ENCODE data around the gene LTBP2.

The LTBP2 gene

DNA sequence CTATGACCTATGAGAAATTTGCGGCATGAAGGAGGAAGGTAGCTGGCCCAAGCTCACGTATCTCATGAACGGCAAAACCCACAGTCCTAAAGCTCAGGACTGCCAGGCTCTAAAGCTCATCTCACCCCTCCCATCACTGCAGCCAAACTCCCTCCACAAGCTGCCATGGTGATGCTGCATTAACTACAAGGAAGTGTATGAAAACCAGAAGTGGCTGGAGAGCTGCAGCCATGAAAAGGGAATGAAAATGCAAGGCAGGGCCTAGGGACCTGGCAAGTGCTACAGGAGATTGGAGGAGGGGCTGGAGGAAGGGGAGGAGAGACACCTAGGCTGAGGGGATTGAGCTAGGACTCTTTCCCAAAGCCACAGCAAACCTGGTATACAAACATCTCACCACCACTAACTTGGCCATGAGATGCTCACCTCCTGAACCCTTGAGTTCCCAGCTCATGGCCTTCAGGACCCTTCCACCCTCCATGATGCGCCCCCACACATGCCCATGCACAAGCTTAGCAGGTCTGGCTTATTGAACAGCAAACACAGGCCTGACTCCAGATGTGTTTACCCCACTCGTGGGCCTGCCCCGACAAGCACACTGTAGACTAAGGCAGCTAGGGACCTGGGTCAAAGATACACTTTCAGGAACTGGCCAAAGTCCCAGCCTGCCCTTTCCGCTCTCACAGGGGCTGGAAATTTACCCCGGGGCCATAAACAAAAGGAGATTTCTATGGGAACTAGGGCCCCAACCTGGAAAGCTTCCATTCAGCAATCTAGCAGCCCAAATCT, 42.0 kb downstream of the LTBP2 start:
- no peak for DNase-seq

DNA sequence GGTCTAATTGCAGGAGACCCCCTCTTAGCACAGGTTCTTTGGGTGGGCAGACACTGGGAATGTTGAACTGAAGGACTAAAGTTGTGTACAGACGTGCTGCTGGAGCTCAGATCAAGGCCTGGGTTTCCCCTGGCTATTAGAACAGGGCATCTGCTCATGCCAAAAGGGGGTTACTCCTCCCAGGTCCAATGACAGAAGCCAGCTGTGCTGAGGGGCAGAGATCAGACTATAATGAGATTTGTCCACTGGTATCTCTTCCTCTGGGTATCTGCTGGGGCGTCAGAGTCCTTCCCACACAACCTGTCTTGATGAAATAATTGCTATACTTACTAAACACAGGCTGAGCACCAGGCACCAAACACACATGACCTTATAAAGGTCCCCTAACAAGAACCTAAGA, 42.6 kb downstream of the LTBP2 start:
- DNase-seq, result no peak

DNA sequence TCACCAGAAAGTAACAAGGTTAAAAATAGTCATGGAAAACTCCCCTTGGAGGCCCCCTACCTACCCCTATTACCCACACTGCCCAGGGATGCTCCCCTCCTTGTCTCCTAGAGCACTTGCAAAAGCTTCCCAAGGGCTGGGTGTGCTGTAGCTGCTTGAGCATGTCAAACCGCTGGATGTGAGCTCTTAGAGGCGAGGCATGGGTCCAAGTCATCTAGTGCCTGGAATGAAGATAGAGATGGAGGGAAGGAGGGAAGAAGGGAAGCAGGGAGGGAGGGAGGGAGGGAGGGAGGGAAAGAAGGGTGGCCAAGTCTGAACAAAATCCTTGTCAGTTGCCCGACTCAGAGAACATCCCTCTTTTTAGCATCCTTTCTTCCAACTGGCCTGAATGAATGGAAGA, 43.1 kb downstream of the LTBP2 start:
- DNase-seq, result no peak

DNA sequence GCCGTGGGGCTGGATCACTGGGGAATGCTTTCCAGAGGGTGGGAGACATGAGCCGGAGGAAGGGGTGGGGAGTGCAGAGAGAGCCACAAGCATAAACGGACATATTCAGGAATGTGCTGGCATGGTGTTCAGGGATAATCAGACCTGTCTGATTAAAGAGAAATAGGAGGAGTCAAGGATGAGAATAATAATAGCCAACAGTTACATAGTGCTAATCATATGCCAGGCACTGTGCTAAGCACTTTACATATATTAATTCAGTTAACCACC, 43.7 kb downstream of the LTBP2 start:
- DNase-seq, result no peak

DNA sequence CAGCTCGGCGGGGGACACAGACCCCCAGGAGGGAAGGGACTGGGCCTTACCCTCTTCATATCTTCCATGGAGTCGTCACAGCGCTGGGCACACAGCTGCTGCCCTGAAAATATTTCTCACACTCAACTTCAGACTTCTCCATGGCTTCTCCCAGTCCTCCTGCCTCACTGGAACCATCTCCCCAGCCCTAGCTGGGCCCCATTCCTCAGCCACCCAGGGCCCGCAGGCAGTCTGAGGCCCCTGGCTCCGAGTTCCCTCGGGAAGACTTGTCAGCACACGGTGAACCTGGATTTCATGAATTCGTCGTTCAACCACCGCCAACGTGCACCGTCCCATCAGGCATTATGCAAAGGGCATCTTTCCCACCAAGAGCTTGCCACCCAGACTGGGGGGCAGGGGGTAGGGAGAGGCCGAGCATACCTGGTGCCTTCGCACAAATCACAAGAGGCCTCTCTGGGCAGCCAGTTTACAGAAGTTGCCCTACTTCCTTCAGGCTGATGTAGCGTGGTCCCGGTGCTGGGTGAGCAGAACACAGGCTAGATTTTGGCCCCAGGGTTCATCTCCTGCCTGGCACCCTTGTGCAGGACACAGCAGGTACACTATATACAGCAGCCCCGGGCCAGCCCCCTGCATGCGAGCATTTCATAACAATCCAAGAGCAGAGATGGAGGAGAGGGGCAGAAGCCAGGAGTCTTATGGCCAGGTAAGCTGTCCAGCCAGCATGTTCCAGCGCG, 44.2 kb downstream of the LTBP2 start:
- no peak for DNase-seq

DNA sequence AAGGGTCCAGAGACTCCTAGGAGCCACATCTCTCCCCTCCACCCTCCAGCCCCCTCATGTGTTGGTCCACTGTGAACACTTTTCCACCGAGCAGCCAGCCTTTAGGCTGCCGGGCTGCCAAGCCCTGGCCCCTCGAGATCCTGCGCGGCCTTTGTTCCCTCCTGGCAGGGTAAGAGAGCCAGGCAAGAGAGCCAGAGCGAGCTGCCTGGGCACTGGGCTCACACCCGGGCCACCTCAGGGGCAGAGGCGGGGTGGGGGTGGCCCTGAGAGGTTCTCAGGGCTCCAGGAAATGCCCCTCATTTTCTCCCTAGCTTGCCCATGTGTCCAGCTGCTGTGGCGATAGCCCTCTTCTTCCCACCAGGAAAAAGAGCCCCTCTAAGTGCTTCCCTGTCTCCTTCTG, 44.8 kb downstream of the LTBP2 start:
- DNase-seq, result no peak

DNA sequence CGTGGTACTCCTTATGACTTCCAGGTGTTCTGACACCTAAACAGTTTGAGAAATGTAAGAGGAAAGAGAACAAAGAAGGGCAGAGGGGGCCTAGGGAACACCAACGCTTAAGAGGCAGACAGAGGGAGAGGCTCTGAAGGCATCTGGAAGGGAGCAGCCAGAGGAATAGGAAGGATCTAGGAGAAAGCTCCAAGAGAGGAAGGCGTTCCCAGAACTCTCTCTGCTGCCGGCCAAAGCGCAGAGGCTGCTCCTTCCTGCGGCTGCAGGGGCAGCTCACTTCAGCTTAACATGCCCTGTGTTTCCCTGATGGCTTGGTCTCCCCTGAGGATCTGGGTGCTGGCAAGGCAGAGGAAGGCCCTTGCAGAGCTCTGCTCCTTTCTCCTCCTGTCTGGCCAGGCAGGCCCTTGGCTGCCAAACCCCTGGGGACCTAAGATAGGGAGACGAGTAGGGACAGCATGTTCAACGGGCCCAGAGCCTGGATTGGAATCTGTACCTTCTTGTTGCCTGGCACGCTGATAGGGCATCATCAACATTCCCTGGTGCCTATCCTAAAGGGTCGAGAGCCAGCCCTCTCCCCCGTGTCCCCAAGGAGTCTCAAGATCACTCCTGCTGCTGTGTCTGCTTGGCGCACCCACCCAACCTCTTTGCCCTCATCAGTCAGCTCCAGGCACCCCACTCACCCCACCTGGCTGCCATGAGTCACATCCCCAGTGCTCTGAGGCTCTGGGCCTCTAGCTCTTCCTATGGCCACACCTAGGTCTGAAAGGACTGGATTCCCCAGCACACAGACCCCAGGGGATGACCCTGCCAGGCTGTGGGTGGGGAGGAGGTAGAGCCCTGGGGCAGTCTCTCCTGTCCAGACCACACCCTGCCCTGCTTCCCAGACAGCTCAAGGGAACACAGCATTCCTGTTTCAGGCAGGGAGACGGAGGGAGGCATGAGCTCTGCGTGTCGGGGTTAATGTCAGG, 45.6 kb downstream of the LTBP2 start:
- no peak for DNase-seq

DNA sequence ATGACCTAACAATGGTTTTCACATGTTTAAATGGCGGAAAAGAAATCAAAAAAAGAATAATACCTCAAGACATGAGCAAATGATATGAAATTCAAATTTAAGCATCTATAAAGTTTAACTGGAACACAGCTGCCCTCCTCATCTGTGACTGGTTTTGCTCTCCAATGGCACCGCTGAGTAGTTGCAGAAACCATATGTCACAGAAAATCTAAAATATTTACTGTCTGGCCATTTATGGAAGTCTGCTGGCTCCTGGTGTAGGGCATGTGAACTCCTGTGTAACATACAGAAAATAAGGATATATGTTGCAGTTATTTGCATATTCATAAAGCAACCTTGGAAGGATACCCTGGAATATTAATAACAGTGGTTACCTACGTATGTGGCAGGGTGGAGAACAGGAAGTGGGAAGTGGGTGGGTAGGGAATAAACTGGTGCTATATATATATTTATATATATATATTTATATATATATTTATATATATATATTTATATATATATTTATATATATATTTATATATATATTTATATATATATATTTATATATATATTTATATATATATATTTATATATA, 48.4 kb downstream of the LTBP2 start:
- no peak for DNase-seq

DNA sequence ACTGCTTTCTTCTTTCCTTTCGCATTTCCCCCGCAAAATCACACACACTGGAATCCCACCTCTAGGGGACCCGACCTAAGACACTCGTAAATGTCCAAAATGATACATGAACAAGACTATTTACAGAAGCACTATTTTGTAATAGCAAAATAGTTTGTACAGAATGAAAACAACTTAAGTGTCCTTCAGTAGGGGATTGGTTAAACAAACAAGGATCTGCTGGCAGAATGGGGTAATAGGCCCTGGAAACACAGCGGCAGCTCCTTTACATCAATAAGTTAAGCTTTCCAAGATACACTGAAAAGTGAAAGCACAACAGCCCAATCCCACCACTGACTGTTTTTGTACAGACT, 48.8 kb downstream of the LTBP2 start:
- DNase-seq, result no peak

DNA sequence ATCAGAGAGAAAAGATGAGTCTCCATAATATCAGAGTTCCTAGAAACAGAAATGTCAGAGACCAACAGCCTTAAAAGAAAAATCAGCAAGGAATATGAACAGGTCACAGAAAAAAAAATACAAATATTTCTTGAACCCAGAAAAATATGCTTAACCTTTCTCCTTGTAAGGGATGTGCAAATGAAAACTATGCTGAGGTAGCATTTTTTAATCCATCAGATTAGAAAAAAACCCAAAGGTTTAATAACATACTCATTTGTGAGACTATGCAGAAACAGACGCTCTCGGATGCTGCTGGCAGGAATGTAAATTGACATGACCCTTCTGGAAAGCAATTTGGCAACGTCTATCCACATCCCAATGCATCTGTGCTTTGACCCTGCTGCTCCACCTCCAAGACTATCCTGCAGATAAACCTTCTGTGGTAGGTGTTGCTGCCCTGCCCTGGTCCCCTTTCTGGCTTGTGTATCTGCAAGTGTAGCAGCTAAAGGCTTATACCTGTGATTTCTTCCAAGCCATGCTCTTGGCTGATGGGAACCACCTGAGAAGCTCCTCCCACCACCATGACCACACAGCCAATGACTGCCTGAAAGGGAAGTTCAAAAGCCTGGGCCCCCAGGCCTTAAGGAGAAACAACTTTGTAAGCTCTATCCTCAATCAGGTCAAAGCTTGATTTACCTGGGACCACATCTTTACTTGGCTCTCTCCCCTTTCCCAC, 49.4 kb downstream of the LTBP2 start:
- no peak for DNase-seq

DNA sequence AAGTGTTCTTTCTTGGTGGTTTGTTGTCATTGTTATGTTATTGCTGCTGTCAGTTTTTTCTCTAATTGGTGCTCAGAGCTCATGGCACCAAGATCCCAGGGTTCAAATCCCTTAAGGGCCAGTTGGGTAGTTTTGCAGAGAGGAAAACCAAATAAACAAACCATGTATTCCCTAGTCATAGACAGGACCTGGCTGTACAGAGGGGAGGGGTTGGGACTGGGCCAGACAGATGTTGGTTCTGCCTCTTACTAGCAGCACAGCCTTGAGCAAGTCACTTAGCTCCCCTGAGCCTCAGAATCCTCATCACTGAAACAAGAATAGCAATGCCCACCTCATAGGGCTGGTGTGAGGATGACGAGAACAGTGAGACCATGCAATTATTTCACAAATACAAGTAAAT, 53.4 kb downstream of the LTBP2 start:
- DNase-seq, result no peak

DNA sequence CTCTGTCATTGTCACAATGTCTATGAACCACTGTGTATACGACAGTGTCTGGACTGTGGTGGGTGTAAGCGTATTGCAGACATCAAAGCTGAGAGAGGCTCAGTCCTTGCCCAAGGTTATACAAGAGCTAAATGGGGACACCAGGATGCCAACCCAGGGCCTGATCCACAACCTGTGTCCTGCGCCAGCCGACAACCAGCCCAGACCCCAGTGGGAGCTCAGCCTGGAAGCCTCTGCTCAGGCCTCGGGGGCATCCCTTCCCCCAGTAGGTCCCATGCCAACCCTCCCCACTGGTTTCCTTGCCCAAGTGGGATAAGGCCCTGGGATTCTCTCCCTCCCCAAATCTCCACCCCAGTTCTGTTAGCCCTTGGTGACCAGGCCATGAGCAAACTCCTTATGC, 54.3 kb downstream of the LTBP2 start:
- DNase-seq, result no peak

DNA sequence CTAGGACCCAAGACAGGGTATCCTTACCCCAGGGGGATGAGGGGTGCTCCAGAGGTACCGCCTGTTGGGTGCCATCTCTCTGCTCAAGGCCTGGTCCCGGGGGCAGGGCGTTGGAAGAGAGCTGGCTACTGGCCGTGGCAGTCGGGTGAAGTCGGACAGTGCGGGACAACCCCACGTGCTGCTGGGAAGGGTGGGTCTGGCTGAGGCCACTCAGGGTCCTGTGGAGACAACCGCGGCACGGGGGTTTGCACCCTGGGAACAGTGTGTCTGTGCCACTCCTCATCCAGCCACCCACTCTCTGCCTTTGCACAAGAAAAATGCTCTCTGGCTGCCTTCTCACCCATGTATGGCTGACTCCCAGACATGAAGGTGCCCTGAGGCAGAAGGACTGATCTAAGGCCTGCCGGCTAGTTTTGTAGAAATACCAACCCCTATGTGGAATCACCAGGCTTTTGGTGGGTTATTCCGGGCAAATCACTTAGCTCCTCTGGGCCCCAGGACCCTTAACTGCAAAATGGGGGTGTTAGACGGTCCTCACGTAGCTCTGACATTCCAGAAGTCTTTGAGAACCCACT, 56.5 kb downstream of the LTBP2 start:
- DNase-seq, result no peak

DNA sequence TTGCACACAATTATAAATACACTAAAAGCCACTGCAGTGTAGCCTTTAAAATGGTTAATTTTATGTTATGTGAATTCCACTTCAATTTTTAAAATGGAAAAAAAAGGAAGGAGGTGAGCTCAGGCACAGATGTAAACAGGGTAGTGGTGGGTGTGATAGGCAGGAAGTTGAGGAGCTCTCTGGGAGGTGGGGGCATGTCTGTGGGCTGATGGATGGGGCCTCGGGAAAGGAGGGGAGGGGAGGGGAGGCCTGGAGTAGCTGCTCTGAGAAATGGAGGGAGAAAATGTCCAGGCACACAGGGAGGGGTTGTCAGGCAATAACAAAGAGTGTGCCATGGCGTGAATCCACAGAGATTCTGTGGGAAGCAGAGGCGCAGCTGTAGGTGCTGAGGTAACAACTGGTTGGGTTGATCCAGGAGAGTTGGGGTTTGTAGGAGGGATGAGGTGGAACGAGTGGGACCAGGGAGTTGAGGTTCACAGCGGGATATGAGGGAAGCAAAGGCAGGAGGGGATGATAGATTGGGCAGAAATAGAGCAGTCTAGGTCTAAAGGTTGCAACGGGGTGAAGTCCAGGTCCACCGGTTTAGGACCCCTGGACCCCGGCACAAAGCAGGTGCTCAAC, 57.2 kb downstream of the LTBP2 start:
- no peak for DNase-seq

DNA sequence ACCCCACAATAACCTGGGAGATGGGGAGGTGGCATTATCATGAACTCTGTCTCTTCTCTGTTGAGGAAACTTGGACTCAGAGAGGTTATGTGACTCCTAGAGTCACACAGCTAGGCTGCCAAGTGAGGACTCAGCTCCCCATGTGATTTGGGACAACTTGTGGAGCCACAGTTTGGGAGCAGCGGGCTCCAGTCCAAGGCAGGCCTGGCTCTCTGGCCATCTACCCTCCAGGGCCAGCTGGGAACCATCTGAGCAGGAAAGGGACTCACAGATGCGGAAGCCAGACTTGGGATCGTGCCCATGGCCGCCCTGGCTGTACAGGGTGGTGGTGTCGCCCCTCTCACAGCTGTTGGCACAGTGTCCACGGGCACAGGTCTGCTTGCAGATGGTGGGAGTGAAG, 59.4 kb downstream of the LTBP2 start:
- no peak for DNase-seq

DNA sequence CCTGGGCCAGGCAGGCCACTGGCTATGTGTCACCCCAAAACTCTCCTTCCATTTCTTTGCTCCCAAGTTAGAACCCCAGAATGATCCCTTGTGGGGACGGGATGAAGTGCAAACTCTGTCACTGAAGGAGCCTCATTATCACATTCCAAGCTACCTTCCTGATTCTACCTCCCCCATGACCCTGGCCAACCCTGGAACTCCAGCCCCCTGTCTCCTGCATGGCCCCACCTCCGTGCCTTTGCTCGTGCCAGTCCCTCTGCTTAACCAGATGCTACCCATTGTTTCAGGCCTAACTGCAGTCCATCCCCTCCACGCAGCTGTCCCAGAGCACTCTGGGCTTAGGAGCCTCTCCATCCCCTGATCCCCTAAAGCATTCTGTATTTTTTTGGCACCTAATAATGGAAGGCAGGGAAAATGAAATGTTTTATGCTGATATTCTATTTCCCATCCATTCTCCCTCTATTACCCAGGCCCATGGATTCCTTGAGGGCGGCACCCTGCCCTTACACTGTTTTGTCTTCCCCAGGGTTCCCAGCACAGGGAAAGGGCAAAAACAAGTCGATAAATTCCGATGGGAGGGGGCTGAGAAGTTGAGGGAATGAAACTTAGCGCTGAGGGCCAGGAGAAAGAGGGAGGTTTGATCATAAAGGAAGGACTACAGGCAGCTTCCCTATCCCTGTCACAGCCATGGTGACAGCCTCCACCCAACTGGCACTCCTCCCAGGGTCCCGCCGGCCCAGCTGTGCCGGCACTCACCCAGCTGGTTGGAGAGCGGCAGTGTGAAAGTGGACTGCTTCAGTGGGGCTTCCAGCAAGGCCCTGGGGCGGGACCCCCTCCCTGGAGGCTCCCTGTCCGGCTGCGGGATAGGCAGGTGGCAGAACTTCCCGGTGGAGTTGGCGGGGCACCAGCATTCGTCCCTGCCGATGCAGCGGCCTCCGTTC, 60.3 kb downstream of the LTBP2 start:
- DNase-seq, result no peak

DNA sequence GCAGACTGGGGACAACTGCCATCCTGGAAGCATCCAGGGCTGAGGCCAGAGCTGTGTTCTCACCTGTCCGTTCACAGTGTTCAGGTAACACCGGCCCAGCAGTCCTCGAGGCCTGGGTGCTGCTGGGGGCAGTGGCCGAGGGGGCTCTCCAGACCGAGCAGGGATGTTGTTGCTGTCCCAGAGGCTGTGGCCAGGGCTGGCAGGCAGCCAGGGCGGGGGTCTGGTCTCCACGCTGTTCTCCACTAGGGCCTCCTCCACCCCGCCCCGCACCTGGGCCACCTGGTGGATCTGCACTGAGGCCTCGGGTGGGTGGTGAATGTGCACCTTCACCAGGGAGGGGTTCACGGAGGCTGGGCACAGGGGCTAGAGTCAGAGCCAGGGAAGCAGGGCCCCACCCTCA, 61.0 kb downstream of the LTBP2 start:
- no peak for DNase-seq

DNA sequence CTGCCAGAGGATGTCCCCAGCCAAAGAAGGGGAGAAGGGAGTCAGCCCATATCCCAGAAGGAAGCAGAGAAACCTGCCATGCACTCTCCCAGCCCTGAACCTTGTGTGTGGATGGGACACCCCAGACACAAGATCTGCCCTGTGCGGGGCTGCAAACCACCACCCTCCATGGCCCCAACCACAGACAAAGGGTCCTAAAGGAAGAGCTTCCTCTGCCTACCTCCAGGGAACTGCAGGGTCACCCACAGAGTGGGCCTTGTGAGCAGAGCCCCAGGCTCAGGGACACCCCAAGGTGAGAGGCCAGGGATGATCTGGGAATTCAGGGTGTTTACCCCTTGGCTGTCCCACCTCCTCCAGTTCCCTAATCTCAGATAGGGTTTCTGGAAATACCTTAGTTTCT, 62.0 kb downstream of the LTBP2 start:
- DNase-seq, result no peak

DNA sequence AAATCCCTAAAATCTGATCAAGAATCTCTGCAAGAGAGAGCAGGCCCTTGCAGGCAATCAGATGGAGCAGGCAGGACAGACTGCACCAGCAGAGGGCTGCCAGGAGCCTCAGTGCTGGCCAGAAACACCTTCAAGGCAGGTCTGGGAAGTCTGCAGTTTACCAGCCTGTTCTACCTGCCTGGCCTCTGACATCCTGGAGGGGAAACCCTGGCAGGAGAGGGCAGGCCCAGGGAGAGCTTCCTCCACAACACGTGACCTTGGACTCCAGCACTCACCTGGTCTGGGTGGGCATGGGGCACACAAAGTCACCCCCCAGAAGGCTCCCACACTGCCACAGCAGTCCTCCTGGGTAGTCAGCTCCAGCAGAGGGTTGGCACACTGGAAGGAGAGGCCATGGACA, 62.4 kb downstream of the LTBP2 start:
- no peak for DNase-seq

DNA sequence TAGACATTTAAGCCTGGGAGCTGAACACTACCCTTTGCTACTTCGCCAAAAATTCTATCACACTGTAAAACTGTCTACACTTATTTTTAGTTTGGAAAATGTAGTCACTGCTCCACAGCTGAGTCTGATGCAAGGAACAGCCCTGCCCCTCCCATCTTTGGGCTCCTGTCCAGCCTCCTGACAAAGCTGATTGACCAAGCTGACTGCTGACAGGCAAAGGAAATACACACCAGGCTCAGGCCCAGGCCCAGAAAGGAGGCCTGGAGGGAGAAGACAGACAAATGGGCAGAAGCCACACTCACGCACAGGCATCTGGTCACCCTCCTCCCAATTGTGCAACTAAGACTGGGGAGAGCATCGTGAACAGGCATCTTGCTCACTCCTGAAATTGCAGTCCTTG, 63.2 kb downstream of the LTBP2 start:
- no peak for DNase-seq
